ENCODE results near the gene ANKRD60. TPM values are rescaled to one million over a fixed set of nuclear protein-coding genes. Genes with fewer than 3 reads are reported as not detected.

ANKRD60 gene
- total RNA-seq, 1 experiment from 2014 or later, result not detected

DNA sequence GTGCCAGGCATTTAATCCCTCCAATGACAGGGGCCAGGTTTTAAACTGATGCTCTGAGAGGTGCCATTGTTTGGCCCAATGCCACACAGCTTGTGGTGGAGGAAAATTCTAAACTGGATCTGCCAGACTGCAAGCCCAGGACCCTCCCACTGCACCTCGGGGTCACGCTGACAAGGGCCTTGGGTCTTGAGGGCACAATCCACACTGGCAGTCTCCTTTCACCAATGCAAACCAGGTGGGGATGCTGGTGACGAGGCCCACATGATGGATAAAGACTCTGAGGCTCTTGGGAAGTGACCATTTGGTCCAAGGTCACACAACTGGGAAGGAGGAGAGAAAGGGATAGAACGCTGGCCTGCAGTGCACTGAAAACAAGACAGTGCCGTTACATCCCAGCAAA lies 14.7 kb downstream of the ANKRD60 start:
- Histone ChIP-seq H3K4me2 (ENCODE audit: insufficient read depth, insufficient read length, low read length) (no peak overlapping the region), H2BK20ac (ENCODE audit: low read depth, low read length, poor library complexity, severe bottlenecking) (no peak overlapping the region), H3K23me2 (ENCODE audit: insufficient read length, low read depth, low read length, poor library complexity, severe bottlenecking) (no peaks in the 10 kb centered on the region), H3K79me2 (ENCODE audit: insufficient read depth, low read length) (no peaks in the 10 kb centered on the region), H3K27ac (ENCODE audit: insufficient read length, low read depth, low read length) (no peak overlapping the region), H3K4me1 (ENCODE audit: insufficient read depth, low read length) (no peaks in the 10 kb centered on the region), H4K8ac (replicated peaks; ENCODE audit: insufficient read length, low read depth, low read length) (no peak overlapping the region), H2BK12ac (ENCODE audit: insufficient read length, low read depth, low read length) (no peak overlapping the region), H4K5ac (ENCODE audit: insufficient read length, low read depth, low read length) (no peak overlapping the region), H3K9ac (ENCODE audit: extremely low read depth, insufficient read length, low read length) (no peak overlapping the region), H2AFZ (ENCODE audit: low read length) (no peak overlapping the region), H3K4ac (ENCODE audit: low read depth, low read length) (no peak overlapping the region), H3K14ac (ENCODE audit: insufficient read depth, low read length) (no peak overlapping the region), H2BK120ac (ENCODE audit: low read depth, low read length, poor library complexity, severe bottlenecking) (no peak overlapping the region), H3K23ac (ENCODE audit: insufficient read length, low read depth, low read length) (no peak overlapping the region), H2BK5ac (ENCODE audit: insufficient read length, low read length) (no peak overlapping the region), H2AK5ac (ENCODE audit: insufficient read length, low read length) (no peak overlapping the region), H3K9me3 (ENCODE audit: control insufficient read depth, low read depth, low read length) (no peaks in the 10 kb centered on the region), H3K18ac (ENCODE audit: insufficient read length, low read depth, low read length) (no peak overlapping the region), H4K91ac (ENCODE audit: insufficient read length, low read depth, low read length) (no peak overlapping the region), H2BK15ac (ENCODE audit: low read depth, low read length) (no peak overlapping the region), H3K27me3 (ENCODE audit: insufficient read depth, low read length) (no peaks in the 10 kb centered on the region), H3T11ph (ENCODE audit: low read length) (no peak overlapping the region), H3K56ac (ENCODE audit: insufficient read length, low read depth, low read length) (no peak overlapping the region), H3K79me1 (ENCODE audit: insufficient read depth, low read depth, low read length, poor library complexity, severe bottlenecking) (no peaks in the 10 kb centered on the region), H4K20me1 (ENCODE audit: control insufficient read depth, insufficient read depth, insufficient read length) (no peaks in the 10 kb centered on the region)
- no CpG with 5 or more reads among the region's 5 CpGs for WGBS (ENCODE audit: extremely low coverage, insufficient read length, low lambda C conversion rate)
- Mint-ChIP-seq H3K4me1 (0 out of 4 replicates have a peak, but pooled peaks cover 0 to 3% of the 10 kb centered on the region in 2 experiments), H3K36me3 (ENCODE audit: insufficient read depth in 1 of 3, low read depth in 3 of 3) (peaks cover under 1 to 4% (median 3%) of the 10 kb centered on the region in 3 experiments; a peak in 4 of 7 replicates), H3K27ac (no peak overlapping the region), H3K9me3 (peaks cover 3 to 5% of the 10 kb centered on the region in 2 experiments), H3K4me3 (no peak overlapping the region), H3K27me3 (ENCODE audit: low read depth) (peaks cover 34% of the 10 kb centered on the region)
- DNase-seq, result no peak
- no peak for TF ChIP-seq CTCF (conservative IDR thresholded peaks at IDR 0.05)
